SH-SY5Y (cell line): ENCODE measurements around the gene RDH5.

Source experiments
- GATA2 ChIP-seq: IDR thresholded peaks from 2 replicates; pipeline ENCODE4 v1.6.1; 2011; ENCODE audit warnings: mild to moderate bottlenecking, low read depth, low read length
- GATA3 ChIP-seq: IDR thresholded peaks from 2 replicates; pipeline ENCODE4 v1.6.1; 2011; ENCODE audit warnings: low read depth, mild to moderate bottlenecking, low read length, moderate library complexity

- TF ChIP-seq GATA3: no peak
- no peak for TF ChIP-seq GATA2
Observed at GRCh38 chr12:55671746-55672145, 48.4 kb upstream of the RDH5 start.
